ENCODE results near the gene HIVEP3. TPM values are rescaled to one million over a fixed set of nuclear protein-coding genes. Genes with fewer than 3 reads are reported as not detected.

The HIVEP3 gene
- total RNA-seq, 4 donors from 2014 or later = 6.1 to 10.1 (median 7.8) TPM

GRCh38 chr1:41710980-41711379 lies 207.7 kb downstream of the HIVEP3 start:
- no peak for TF ChIP-seq CTCF (IDR thresholded peaks at IDR 0.05)
- ATAC-seq (ENCODE audit: low FRiP score) (no peak), DNase-seq (ENCODE audit: low spot score) (no peak)

- no peak for TF ChIP-seq CTCF (IDR thresholded peaks at IDR 0.05)
- no peak for ATAC-seq (ENCODE audit: low FRiP score)
- no peak for DNase-seq (ENCODE audit: low spot score)
Observed at GRCh38 chr1:41709873-41710272, 208.8 kb downstream of the HIVEP3 start.

- ATAC-seq (ENCODE audit: low FRiP score) (no peak), DNase-seq (ENCODE audit: low spot score) (no peak)
- no peak for TF ChIP-seq CTCF (IDR thresholded peaks at IDR 0.05)
Observed at GRCh38 chr1:41709331-41709730, 209.4 kb downstream of the HIVEP3 start.

GRCh38 chr1:41708332-41708731 lies 210.4 kb downstream of the HIVEP3 start:
- no peak for ATAC-seq (ENCODE audit: low FRiP score)
- no peak for DNase-seq (ENCODE audit: low spot score)
- no peak for TF ChIP-seq CTCF (IDR thresholded peaks at IDR 0.05)

- no peak for TF ChIP-seq CTCF (IDR thresholded peaks at IDR 0.05)
- DNase-seq (ENCODE audit: low spot score) (no peak), ATAC-seq (ENCODE audit: low FRiP score) (no peak)
Observed at GRCh38 chr1:41707793-41708192, 210.9 kb downstream of the HIVEP3 start.

- DNase-seq (ENCODE audit: low spot score) = no peak
- no peak for TF ChIP-seq CTCF (IDR thresholded peaks at IDR 0.05)
- ATAC-seq (ENCODE audit: low FRiP score) = no peak
Observed at GRCh38 chr1:41705798-41706197, 212.9 kb downstream of the HIVEP3 start.

- no peak for ATAC-seq (ENCODE audit: low FRiP score)
Observed at GRCh38 chr1:41704196-41704595, 214.5 kb downstream of the HIVEP3 start.

More at GRCh38 chr1:41704196-41704595, 214.5 kb downstream of the HIVEP3 start:
- no peak for DNase-seq (ENCODE audit: low spot score)
- no peak for TF ChIP-seq CTCF (IDR thresholded peaks at IDR 0.05)

Data from omental fat pad (tissue), 4 donors.